ENCODE measurements around the gene FANCI. TPM values are rescaled to one million over a fixed set of nuclear protein-coding genes. Genes with fewer than 3 reads are reported as not detected.

Gene FANCI
- total RNA-seq, 2 experiments from 2014 or later: 148 to 159 TPM

DNA sequence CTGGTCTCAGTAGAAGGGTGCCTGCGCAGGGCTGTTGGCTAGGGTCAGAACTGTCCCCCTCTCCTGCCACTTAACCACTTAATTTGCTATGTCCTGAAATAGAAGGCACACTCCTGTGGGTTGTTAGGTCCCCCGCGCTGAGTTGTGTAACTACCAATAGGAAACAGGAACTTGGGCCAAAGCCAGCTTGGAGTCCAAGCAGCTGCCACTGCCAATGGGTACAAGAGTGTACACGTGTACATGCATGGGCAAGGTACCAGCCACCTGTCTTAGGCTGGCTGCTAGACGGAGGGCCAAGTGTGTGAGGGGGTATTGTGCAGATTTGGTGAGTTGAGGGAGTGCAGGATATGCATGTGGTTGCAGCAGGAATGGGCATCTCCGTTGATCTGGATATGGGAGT, 120.6 kb downstream of the FANCI start:
- ChIA-PET POLR2A (interaction anchor here (0.6 kb wide), 1 partner anchor 1910 kb away, joined by 3 read pairs; no protein-coding TSS in a partner anchor), CTCF (interaction anchor here (0.5 kb wide), 1 partner anchor 28 kb away, joined by 3 read pairs; no protein-coding TSS in a partner anchor)

- ChIA-PET POLR2A (interaction anchor here (0.6 kb wide), 1 partner anchor 1909 kb away, joined by 3 read pairs; no protein-coding TSS in a partner anchor), CTCF (interaction anchor here (0.5 kb wide), 1 partner anchor 29 kb away, joined by 3 read pairs; no protein-coding TSS in a partner anchor)
Measured at GRCh38 chr15:89364741-89365450, 121.1 kb downstream of the FANCI start.

GRCh38 chr15:89365462-89366065, 121.8 kb downstream of the FANCI start:
- ChIA-PET POLR2A (no interaction called here), CTCF (no interaction called here)

Other genes with a start within 250 kb of the FANCI start
- 10 to 100 TPM; 59.2 to 59.5 TPM for gene ABHD2, start 155.5 kb upstream of the FANCI start, total RNA-seq
- not detected for gene RLBP1, start 22.4 kb upstream of the FANCI start, total RNA-seq
- 100 to 1,000 TPM in 1 of 2 experiments, 10 to 100 TPM in 1; 98.1 to 103 TPM for gene POLG, start 90.8 kb downstream of the FANCI start, total RNA-seq